Stimulated activated CD4-positive, alpha-beta T cell treated with anti-CD3 and anti-CD28 coated beads, Interleukin-1b, Interleukin-23, amount 100 ng/mL, for 1 hour (primary cell): ENCODE results near the gene CDC14A.
"Not testable (repeated sequence)": the region's sequence is repeated elsewhere in the genome, so short reads cannot be mapped to it uniquely, and the experiment has no call there.

Experiments used
- DNase-seq, 2 donors: peaks; one replicate each; pipeline ENCODE4 v3.0.0-alpha.2; 2020; ENCODE audit warnings: low read depth in 2 of 2

CDC14A gene

GRCh38 chr1:100332331-100332730, 20.0 kb upstream of the CDC14A start:
- DNase-seq, result no peak

- no peak for DNase-seq
Measured at GRCh38 chr1:100335436-100335835, 16.9 kb upstream of the CDC14A start.

- not testable (repeated sequence) for DNase-seq
Measured at GRCh38 chr1:100337878-100338277, 14.4 kb upstream of the CDC14A start.

- not testable (repeated sequence) for DNase-seq
Measured at GRCh38 chr1:100339735-100340134, 12.6 kb upstream of the CDC14A start.

DNA sequence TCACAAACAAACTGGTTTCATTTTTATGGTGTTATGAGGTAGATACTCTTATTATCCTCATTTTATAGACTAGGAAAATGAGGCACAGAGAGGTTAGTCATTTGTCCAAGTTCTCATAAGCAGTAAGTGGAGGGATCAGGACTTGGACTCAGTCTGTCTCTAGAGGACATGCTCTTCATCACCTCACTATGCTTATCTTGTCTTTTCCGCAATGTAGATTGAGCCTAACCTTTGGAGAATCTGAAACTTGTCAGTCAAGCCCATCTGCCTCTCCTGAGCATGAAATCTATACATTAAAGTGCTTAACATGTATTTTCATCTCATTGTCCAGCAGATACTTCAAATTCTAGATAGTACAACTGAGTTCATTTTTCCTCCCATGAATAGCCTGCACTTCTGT, 11.8 kb upstream of the CDC14A start:
- DNase-seq, result no peak

DNA sequence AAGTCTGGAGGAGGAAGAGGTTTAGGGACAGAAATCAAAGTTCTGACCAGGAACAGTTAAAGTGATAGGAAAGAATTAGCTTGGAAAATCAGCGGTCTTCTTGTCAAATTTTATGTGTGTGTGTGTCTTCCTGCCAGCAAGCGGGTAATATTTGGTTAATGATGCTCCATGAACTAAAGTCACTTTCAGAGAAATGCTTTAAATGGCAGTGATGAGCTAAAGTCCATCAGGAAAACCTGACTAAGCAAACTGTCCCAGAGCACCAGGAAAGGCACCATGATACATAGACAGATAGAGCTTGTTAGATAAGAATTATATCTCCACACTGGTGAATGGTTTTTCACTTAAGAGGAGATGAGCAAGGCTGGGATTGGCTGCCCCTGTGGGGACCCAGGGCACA, 10.0 kb upstream of the CDC14A start:
- no peak for DNase-seq

GRCh38 chr1:100343897-100344296, 8.4 kb upstream of the CDC14A start:
- DNase-seq, result no peak

GRCh38 chr1:100344774-100345173, 7.5 kb upstream of the CDC14A start:
- no peak for DNase-seq

DNA sequence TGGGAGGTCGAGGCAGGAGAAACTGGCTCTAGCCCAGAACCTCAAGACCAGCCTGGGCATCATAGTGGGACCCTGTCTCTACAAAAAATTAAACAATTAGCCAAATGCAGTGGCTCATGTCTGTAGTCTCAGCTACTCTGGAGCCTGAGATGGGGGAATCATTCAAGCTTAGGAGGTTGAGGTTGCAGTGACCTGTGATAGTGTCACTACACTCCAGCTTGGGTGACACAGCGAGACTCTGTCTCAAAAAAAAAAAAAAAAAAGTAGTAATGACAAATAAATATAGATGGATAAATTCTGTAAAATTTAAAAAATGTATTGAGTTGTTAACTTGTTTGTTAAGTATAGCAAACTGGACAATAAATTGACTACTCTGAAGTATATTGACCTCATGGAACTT, 5.9 kb upstream of the CDC14A start:
- DNase-seq, result no peak

- no peak for DNase-seq
Measured at GRCh38 chr1:100347009-100347966, 5.0 kb upstream of the CDC14A start.

GRCh38 chr1:100348549-100349144, 3.7 kb upstream of the CDC14A start:
- DNase-seq, result no peak

GRCh38 chr1:100349246-100349645, 3.1 kb upstream of the CDC14A start:
- no peak for DNase-seq

DNA sequence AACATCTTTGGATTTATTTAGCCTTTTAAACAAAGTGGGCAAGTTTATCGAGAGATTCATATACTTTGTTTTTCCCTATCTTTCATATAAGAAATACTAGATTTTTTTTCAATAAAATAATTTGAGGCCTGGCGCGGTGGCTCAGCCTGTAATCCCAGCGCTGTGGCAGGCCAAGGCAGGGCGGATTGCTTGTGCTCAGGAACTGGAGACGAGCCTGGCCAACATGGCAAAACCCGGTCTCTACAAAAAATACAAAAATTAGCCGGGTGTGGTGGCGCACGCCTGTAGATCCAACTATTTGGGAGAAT, 1.6 kb upstream of the CDC14A start:
- DNase-seq, result no peak

DNA sequence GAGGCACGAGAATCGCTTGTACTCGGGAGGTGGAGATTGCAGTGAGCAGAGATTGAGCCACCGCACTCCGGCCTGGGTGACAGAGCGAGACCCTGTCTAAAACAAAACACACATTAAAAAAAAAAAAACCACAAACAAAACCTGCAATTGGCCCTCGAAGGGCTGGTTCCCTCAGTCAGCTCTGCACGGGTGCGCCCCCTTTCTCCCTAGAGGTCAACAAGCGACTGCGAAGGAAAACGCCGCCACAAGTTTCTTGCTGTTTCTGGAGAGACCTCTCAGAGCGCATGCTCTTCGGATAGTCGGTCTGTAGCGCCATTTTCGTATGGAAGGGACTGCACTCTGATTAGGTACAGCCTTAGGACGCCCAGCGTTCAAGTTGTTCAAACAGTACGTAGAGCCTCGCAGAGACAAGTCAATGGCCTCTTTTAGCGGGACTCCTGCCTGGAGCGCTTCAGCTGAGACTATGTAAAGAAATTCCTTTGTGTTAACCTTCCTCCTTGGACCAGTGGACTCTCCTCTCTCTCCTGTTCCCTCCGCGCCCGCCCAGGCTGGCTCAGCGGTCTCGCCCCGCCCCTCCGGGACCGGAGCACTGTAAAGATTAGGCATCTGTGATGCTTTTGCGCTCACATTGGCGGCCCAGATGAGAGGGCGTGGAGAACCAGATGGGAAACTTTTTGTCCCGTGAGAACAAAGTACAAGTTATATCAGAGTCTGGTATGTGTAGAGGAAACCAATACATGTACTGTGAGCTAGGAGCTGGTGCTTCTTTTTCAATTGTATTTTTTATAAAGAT, 1.0 kb upstream of the CDC14A start:
- DNase-seq, result peak; percentile 57 to 65

- no peak for DNase-seq
Measured at GRCh38 chr1:100353071-100353801, 930 bp downstream of the CDC14A start.

- no peak for DNase-seq
Measured at GRCh38 chr1:100353988-100354387, 1.7 kb downstream of the CDC14A start.

DNA sequence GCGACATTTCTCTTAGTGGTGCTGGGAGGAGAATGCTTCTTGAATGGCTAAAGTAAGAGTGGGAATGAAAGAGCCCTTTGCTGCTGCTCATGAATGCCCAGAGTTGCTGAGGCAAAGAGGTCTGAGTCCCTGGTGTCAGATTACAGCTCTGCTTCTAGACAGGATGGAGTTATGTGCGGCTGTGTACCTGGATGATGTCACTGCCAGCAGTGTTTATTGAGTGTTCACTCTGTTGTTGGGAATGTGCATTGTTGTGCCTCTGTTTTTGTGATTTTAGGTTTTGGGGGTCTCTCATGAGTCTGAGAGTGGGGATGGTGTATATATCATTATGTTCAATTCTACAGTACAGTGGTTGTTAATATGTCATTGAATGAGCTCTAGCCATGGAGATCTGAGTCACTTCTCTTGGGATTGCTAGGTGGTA, 2.7 kb downstream of the CDC14A start:
- DNase-seq, result no peak

DNA sequence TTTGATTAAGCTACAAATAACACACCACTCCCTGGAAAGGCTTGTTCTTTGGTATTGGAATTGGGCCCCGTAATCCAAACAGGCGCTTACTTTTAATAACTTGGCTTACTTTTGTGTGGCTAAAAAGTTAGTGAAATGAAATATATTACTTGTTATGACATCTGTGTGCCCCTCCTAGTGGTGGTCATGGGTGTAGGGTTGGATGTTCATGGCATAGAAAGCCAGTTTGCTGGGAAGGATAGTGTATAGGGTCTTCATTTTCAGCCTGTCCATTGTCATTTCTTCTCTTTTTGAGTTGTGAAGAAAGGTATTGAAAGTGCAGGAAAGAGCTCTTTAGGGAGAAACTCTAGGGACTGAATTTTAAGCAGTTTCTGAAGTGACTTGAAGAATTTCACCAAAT, 5.9 kb downstream of the CDC14A start:
- DNase-seq, result no peak

DNA sequence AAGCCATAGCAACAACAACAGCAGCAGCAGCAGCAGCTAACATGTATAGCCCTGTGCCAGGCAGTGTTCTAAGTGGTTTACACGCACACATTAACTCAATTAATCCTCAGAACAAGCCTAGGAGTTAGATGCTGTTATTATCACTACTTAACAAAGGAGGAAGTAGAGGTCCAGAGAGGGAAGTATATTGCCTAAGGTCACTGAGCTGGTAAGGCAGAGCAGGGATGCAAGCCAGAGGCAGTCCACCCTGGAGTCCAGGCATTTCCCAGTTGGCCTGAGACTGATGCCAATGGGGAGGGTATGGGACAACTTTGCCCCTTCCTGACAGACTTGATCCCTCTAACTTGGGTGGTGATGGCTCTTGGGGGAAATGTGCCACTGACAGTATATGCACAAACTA, 6.8 kb downstream of the CDC14A start:
- DNase-seq, result no peak

DNA sequence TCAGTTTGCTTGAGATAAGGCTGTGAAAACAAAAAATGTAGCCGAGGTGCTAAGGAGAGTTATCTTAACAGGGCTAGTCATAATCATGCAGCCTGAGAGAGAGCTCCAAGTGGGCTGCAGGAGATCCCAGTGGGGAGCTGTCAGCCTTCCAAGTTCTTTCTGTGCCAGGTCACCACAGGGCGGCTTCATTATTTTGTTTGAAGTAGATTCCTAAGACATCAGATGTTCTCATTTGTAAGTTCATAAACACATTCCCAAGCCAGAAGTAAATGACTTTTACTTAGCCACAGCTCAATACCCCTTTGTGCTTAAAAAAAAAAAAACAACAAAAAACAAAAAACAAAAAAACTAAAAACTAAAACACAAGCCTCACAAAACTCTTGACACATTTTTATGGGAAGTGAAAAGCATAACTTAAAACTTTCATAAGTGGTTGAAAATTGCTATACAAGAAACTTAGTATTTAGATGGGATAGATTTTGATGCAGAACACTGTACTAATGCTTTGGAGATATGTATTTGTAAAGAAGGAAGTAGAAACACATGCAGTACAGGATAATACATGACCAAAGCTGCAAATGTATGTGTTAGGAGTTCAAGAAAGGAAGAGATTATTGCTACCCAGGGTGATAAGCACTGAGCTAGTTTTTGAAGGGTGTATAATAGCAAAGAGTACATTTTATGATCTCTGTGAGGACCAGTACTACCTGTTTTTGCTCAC, 8.6 kb downstream of the CDC14A start:
- DNase-seq, result no peak

- DNase-seq, result no peak
Measured at GRCh38 chr1:100361511-100362089, 9.3 kb downstream of the CDC14A start.
